Measurements from ENCODE around the gene LSP1. TPM values are rescaled to one million over a fixed set of nuclear protein-coding genes. Genes with fewer than 3 reads are reported as not detected.

The LSP1 gene
- total and polyA plus RNA-seq, 2 of the 13 experiments (the other 11 are each of a cell fraction or from before 2014, with no cell fraction given) = 0.59 to 1.00 TPM

DNA sequence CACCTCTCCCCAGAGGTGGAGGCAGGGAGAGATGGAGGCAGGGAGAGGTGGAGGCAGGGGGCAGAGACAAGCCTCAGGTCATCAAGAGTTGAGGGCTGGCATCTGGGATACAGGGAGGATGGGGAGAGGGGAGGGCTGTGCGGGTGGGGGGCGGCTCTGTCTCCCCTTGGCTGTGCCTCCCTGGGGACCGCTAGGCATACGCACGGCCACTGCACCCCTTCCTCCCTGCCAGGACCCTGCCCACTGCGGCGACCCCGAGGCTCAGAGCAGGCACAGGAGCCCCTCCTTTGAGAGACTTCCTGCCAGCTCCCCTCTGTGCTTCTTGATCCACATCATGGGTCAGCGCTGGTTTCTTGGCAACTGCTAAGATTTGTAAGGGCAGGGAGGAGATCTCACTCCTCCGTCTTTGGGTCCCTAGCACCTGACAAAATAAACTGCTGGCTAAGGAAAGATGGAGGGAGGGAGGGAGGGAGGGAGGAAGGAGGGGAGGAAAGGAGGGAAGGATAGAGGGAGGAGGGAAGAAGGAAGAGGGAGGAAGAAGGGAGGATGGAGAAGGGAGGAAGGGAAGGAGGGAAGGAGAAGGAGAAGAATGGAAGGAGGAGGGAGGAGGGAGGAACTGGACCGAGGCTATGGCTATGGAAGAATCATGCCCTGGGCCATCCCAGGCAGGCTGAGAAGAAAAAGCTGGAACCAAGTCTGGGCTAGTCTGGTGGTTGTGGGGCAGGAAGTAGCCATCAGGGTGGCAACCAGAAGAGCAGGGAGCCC, 20.3 kb downstream of the LSP1 start (continued):
- TF ChIP-seq, protein P1, sequence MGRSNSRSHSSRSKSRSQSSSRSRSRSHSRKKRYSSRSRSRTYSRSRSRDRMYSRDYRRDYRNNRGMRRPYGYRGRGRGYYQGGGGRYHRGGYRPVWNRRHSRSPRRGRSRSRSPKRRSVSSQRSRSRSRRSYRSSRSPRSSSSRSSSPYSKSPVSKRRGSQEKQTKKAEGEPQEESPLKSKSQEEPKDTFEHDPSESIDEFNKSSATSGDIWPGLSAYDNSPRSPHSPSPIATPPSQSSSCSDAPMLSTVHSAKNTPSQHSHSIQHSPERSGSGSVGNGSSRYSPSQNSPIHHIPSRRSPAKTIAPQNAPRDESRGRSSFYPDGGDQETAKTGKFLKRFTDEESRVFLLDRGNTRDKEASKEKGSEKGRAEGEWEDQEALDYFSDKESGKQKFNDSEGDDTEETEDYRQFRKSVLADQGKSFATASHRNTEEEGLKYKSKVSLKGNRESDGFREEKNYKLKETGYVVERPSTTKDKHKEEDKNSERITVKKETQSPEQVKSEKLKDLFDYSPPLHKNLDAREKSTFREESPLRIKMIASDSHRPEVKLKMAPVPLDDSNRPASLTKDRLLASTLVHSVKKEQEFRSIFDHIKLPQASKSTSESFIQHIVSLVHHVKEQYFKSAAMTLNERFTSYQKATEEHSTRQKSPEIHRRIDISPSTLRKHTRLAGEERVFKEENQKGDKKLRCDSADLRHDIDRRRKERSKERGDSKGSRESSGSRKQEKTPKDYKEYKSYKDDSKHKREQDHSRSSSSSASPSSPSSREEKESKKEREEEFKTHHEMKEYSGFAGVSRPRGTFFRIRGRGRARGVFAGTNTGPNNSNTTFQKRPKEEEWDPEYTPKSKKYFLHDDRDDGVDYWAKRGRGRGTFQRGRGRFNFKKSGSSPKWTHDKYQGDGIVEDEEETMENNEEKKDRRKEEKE (IDR thresholded peaks at IDR 0.05) = no peak
- TF ChIP-seq ERF (CRISPR knock-in tag; IDR thresholded peaks at IDR 0.05) (no peak), U2AF2 (IDR thresholded peaks at IDR 0.05; ENCODE audit: low read depth, low read length) (no peak), CCDC6 (CRISPR knock-in tag; IDR thresholded peaks at IDR 0.05) (no peak), ZNF713 (CRISPR knock-in tag; IDR thresholded peaks at IDR 0.05) (no peak), BCL6 (CRISPR knock-in tag; IDR thresholded peaks at IDR 0.05) (no peak), EHMT2 (IDR thresholded peaks at IDR 0.05; ENCODE audit: borderline replicate concordance, low read depth, low read length) (no peak), GPN1 (CRISPR knock-in tag; IDR thresholded peaks at IDR 0.05; ENCODE audit: borderline replicate concordance) (no peak), ZNF496 (CRISPR knock-in tag; IDR thresholded peaks at IDR 0.05; ENCODE audit: insufficient replicate concordance) (no peak), HNRNPL (IDR thresholded peaks at IDR 0.05; ENCODE audit: low read depth, low read length) (no peak), FOXC1 (CRISPR knock-in tag; IDR thresholded peaks at IDR 0.05; ENCODE audit: borderline replicate concordance) (no peak)
- TF ChIP-seq, protein P2, sequence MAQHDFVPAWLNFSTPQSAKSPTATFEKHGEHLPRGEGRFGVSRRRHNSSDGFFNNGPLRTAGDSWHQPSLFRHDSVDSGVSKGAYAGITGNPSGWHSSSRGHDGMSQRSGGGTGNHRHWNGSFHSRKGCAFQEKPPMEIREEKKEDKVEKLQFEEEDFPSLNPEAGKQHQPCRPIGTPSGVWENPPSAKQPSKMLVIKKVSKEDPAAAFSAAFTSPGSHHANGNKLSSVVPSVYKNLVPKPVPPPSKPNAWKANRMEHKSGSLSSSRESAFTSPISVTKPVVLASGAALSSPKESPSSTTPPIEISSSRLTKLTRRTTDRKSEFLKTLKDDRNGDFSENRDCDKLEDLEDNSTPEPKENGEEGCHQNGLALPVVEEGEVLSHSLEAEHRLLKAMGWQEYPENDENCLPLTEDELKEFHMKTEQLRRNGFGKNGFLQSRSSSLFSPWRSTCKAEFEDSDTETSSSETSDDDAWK (CRISPR knock-in tag; IDR thresholded peaks at IDR 0.05) = no peak
- TF ChIP-seq, protein P3, sequence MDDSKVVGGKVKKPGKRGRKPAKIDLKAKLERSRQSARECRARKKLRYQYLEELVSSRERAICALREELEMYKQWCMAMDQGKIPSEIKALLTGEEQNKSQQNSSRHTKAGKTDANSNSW (CRISPR knock-in tag; IDR thresholded peaks at IDR 0.05; ENCODE audit: borderline replicate concordance) = no peak

Data from HepG2 (cell line).